HG03342 (cell line): ENCODE data around the gene DDX39A.

ENCODE experiments used
- ATAC-seq: cut with Tn5 transposase; IDR thresholded peaks from one replicate; pipeline ENCODE4 v1.9.1; 2021; ENCODE audit warnings: mild to moderate bottlenecking, moderate library complexity; ENCODE audit not compliant: unreplicated experiment

The DDX39A gene

DNA sequence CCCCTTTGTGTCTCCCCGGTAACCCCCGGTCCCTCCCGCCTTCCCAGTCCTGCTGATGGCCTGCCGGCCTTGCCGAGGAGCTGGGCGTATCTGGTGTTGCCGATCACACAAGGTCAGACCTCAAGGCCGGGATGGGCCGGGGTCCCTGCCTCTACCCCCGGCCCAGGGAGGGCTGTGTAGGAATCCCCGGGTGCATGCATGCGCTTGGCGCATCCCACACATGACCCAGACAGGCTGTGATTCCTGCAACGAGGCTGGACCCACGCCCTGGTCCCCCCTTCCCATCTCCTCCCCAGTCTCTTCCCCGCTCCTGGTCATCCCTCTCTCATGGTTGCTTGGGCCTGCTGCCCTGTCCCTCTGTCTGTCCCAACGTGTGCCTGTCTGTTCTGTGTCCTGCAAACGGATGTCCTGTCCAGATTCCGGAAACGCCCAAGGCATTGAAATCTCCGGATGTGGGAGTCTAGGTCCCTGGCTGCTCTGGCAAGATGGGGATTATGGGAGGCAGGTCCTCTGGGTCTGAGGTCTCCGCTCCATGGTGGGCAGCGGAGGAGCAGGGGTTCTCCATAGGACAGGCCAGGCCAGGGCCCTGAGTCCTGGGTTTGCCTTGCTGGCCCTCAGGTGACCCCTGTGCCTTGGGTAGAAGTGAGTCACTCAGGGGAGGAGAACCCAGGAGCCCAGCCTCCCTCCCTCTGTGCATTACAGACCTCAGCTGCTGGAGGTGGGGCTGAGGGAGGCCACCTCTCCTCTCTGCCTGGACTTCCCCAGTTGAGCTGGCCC is 15.6 kb upstream of the DDX39A start:
- no peak for ATAC-seq

DNA sequence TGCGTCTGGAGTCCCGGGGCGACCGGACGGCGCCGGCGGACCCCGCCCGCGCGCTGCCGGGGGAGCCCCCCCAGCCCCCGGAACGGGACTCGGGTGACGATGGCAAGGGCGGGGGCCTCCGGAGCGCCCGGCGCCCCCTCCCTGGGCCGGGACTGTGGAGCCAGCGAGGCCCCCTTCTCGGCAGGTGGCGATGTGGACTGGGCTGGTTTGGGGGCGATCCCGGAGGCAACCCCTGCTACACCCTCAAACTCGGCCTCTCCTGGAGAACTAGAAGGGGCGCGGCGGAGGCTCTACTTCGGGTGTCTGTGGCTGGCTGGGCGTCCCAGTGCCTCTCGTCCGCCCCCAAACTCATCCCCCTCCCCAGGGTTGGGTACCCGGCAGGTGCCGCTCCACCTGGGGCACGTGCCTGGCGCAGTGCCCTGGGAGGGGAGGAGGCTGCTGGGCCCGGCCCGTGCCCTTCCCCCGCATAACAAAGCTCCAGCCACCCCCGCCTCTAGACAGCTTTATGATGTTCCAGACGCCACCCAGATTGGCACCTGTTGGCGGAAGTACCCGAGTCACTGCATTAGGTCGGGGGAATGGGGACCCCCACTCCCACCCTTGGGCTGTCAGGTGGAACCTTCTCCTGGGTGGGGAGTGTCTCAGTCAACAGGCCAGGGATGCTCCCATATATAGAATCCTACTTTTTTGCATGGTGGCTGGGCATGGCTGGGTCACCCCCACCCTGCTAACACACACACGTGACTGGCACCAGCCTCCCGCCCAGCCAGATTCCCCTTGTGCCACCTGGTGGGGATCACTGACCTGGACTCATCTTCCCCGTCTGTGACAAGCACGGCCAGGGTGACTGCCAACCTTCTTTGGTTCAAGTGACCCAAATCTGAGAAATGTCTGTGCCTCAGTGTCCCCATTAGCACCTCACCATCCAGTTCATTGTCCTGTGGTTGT is 14.7 kb upstream of the DDX39A start:
- peak; percentile 13 for ATAC-seq

DNA sequence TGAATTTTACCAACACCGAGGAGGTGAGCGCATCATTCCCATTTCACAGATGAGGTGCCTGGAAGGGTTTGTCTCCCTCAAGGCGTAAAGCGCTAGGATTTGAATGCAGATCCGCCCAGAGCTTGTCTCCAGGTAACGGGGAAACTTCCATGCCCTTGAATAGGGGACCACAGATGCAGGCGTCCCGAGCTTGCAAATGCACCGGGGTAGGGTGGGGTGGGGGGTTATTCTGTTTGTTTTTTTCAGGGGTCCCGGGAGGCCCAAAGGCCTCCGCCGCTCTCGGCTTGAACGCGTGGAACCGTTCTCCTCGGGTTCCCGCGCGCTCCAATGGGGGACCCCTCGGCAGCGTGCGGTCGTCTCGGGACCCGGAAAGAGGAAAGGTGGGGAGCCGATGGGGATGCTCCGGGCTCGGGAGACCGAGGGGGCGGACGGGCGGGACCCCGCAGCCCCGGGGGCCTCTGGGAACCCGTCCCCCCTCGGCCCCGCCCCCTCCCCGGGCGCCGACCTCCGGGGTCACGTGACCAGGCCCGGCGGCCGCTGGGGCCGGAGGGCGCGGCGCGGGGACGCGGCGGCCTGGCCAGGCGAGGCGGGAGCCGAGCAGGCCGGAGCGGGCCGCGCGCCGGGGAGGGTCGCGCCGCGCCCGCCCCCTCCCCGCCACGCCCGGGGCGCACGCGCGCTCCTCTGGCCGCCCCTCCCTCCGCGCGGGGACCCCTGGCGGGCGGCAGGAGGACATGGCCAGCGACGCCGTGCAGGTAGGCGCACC is 13.8 kb upstream of the DDX39A start, which contains the start of gene PKN1:
PKN1 (plus strand) TSS at position 516 of the 763 bp plus-strand sequence; CDS start at position 732, 216 bp downstream.
- ATAC-seq, result peak; percentile 43

DNA sequence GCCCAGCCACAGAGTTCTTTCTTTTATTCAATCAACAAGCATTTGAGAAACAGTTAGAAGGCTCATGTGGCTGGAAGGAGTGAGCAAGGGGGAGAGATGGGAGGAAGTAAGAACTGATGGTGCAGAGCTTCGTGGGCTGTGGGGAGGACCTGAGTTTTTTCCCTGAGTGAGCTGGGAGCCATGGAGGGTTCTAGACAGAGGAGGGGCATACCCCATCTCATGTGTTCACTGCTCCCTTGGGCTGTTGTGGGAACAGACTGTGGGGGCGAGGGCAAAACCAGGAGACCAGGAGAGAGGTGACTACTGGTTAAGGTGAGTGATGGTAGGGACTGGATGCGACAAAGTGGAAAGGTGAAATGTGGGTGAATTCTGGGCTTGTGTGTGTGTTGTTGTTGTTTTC is 11.6 kb upstream of the DDX39A start:
- no peak for ATAC-seq

DNA sequence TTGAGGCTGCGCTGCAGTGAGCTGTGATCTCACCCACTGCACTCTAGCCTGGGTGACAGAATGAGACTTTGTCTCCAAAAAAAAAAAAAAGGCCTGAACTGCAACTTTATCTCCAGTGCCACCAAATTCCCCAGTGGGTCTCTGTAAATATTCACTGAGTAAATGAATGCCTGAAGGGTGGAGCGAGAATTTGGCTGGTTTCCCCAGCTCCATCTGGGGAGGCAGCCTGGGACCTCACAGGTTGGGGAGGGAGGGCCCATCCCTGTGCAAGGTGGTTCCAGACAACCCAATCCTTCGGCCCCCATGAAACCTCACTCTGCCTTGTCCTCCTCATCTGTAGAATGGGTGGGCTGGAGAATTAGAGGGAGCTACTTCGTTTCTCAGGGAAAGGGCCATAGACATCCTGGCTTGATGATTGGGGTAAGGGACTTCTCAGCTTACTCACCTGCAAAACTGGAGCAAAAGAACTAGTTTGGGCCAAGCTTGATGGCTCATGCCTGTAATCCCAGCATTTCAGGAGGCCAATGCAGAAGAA is 9.8 kb upstream of the DDX39A start:
- no peak for ATAC-seq

DNA sequence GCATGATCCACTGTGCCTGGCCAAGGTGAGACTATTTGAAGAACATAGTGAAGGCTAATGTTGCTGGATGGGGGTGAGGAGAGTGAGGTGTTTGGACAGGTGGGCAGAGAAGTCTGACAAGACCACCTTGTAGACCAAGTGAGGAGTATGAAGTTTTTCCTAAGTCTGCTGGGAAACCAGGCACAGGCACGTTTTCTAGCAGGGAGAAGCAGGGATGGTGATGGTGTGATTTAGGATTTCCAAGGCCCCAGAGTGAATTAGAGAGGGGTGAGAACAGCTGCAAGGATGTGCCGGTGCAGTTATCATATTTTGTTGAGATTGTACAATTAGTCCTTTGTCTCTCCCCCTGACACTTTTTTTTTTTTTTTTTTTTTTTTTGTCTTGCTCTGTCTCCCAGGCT is 8.3 kb upstream of the DDX39A start:
- no peak for ATAC-seq

DNA sequence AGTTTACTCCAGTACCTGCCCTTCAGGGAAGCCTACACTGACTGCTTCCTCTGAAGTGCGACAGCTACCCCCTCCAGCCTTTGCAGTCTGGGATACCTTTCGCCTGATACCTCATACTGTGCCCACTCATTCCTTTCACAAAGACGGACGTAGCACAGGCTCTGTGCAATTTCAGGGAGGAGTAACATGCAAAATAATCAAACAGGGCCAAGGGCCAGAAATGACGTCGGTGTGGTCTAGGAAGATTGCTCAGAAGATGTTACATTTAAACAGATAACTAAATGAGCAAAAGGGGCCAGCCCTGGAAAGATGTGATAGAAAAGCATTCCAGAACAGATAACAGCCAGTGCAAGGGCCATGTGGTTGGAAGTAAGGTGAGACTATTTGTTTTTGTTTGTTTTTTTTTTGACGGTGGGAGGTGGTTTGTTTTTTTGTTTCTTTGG is 6.6 kb upstream of the DDX39A start:
- no peak for ATAC-seq

DNA sequence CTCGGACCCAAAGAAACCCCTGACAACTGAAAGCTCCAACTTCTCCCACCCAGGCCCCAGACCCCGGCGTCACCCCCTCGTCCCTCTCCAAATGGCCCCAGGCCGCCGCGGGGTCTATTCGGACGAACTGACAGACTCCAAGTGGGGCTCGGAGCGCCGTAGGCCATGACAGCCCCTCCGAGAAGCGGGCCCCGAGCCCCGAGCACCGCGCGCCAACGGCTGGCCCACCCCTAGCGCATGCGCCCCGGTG is 360 bp downstream of the DDX39A start:
- peak; percentile 36 for ATAC-seq

DNA sequence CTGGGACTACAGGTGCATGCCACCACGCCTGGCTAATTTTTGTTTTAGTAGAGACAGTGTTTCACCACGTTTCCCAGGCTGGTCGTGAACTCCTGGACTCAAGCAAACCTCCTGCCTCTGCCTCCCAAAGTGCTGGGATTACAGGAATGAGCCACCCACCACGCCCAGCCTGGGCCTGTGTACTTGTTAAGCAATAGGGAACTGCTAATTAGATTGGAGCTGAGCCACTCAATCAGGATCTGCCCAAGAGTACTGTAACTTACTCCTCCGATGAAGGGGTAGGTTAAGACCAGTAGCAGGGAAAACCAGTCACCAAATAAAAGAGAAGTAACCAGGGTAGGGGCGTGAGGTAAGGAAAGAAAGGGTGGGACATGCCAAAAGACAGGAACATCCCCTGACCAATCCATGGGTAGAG is 2.3 kb downstream of the DDX39A start:
- no peak for ATAC-seq

DNA sequence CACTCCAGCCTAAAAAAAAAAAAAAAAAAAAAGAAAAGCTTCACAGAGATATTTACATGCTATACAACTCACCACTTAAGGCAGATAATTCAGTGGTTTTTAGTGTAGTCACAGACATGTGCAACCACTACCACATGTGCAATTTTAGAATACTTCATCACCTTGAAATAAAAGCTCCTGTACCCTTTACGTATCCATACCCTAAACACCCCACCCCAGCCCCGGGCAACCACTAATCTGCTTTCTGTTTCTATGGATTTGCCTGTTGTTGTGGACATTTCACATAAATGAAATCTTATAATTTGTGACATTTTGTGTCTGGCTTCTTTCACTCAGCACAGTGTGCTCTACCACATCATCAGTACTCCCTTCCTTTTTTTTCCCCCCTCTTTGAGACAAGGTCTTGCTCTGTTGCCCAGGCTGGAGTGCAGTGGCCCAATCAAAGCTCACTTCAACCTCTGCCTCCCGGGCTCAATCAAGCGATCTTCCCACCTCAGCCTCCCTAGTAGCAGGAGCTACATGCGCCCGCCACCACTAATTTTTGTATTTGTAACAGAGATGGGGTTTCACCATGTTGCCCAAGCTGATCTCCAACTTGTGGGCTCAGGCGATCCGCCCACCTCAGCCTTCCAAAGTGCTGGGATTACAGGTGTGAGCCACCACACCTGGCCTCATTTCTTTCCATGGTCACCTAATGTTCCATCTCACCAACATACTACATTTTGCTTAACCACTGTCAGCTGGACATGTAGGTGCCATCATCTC is 4.0 kb downstream of the DDX39A start:
- ATAC-seq, result no peak

DNA sequence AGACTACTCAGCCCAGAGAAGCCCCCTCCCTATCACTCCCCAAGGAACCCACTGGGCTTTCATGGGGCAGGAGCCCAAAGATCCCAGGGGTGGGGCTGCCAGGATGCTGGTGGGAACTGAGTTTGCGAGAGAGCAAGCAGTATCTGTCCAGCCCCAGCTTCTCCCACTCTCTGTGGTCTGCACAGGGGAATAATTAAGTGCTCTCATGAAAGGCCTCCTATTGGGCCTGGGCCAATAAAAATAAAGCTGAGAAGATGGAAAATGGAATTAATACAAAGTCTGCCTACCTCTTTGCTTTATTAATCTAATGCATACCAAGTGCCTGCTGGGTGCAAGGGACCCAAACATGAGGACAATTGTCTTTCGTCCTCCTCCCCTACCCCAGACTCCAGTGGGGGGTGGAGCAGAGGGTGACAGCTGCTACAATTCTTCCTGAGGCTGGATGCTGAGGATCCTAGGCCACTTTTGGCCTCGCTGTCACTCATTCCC is 5.4 kb downstream of the DDX39A start:
- ATAC-seq, result no peak

DNA sequence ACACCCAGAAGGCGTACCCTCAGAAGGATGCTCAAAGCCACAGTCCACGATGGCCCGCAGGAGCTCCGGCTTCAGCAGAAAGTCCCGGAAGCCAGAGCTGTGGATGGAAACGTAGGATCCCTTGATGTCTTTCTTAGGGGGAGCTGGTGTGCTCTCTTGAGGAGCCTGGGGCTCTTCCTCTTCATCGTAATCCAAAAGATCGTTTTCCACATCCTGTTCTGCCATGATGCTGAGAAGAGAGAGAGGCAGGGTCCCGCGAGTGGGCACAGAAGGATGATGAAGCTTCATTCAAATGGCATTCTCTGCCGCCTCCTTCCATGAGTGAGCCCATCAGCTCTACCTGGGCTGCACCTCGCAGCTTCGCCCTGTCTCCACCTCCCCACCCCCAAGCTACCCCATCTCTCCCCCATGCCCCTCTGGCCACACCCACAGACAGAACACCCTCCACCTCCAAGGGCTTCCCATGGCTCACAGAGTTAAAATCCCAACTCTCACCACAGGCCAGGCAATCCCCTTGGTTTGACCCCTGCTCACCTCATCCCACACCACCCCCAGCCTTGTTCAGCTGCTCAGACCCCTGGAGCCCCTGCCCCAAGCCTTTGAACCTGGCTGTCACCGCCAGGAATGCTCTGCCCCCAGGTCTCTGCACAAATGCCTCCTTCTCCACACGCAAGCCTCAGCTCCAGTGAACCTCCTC is 6.0 kb downstream of the DDX39A start:
- no peak for ATAC-seq

DNA sequence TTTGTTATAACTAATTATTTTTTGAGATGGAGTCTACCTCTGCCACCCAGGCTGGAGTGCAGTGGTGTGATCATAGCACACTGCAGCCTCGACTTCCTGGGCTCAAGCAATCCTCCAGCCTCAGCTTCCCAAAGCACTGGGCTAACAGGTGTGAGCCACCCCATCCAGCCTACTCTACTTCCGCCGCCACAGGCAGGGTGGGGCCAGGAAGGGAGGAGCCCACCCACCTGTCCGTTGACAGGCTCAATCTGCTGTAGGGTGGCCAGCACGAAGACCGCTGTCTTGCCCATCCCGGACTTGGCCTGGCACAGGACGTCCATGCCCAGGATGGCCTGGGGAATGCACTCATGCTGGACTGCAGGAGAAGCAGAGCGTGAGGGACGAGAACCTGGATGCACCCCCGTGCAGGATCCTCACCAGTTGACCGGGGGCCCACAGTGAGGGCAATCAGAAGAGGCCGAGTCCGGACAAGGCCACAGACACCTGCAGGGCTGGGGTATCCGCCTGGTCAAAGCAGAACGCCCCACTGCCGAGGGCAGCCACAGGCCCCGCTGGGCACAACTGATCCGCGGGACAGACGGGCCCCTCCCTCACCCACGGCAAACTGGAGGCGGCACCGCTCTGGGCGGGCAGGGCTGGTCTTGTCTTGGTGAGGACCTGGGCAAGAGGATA is 6.7 kb downstream of the DDX39A start:
- ATAC-seq, result no peak

DNA sequence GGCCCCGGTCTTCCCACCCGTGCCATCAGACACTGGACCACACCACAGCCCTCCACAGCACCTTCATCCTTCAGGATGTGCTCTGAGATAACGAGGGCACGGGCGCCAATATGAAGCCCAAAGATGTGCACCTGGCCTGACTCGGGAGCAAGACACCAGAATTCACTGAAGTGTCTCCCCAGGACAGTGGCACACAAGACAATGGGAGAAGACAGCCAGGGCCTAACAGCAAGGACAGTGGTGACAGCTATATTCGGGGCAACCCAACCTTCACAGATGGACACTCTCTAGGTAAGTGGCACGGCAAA is 7.2 kb downstream of the DDX39A start:
- ATAC-seq, result no peak

DNA sequence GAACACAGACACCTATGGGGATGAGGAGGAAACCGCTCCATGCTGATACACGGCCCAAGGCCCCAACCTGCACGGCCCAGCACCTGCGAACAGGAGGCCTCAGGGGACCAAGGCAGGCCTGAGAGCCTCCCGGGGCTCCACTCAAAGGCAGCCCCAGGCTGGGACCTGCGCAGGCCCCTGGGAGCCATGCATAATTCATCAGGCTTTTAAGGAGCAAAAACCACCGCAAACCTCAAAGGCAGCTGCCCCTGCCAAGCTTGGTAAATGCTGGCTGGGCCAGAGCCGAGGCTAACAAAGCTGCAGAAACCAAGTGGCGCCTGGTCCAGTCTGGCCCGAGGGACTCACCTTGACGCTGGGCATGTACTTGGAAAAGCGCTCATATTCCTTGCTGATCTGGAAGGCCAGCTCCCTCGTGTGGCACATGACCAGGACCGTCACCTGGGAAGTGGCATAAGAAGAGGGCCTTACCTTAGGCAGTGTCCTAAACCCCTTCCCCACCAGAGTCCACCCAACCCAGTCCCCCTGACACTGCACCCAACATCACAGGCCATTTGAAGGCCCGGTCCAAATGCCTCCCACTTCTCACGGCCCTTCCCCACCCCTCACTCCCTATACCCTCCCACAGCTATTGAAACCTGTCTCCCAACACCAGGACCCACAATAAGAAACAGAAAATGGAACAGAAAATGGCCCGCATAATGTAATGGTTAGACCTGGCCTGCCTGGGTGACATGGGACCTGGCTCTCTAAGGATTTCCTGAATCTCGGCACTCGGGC is 7.8 kb downstream of the DDX39A start:
- no peak for ATAC-seq

DNA sequence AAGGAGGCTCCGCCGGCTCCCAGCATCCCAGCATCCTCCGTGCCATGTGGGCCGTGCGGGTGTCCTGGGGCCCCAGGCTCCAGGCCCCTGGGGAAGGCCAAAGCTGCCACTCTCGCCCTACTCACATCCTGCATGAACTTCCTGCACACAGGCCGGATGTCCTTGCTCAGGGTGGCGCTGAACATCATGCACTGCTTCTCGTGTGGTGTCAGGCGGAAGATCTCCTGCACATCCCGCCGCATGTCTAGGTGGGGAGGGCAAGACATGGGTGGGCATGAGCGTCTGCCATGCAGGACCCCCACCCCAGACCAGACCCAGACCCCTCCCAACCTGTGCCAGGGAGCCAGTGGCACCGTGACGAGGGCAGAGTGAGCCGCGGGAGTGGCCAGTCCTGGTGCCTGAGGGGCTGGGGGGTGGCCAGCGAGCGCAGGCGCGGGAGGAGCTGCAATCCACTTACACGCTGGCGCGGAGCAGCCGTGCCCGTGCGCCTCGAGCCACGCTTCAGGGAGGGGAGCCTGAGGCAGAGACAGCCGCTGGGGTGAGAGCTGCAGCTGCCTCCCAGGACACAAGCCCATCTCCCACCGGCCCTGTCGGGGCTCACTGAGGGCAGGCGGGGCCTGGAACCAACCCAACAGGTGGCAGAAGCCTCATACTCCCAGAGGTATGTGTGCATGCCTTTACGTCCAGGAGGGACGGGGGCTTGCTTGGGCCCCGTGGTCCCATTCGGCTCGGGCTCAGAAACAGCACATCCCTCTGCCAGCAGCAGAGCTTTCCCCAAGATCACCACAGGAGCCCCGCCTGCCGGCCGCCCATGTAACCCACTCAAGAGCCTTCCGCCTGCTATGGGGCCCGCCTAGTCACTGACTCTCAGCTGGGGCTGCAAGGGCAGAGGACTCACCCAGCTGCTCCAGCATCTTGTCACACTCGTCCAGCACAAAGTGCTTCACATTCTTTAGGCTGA is 8.8 kb downstream of the DDX39A start:
- no peak for ATAC-seq
